ENCODE results near the gene CCDC12.

The CCDC12 gene

GRCh38 chr3:46885612-46886011 lies 90.9 kb downstream of the CCDC12 start:
- no peak for DNase-seq

GRCh38 chr3:46884929-46885328 lies 91.6 kb downstream of the CCDC12 start:
- no peak for DNase-seq

DNA sequence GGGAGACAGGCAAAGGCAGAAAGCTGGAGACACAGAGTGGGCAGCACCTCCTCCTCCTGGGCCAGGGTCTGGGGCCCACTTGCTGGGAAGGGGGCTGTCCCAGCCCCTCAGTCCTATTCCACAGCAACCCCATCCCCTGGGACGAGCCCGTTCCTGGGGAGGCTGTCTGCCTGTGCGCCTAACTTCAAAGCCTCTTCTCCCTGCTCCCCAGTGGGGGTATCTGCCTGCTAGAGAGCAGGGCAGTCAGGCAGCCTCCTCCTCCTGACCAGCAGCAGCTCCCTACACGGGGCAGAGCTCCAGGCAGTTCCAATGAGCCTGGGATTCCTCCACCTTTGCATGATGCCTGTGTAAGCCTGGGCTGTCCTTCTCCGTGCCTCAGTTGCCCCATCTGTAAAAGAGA lies 92.1 kb downstream of the CCDC12 start:
- no peak for DNase-seq

GRCh38 chr3:46883830-46884185 lies 92.7 kb downstream of the CCDC12 start:
- DNase-seq, result no peak

DNA sequence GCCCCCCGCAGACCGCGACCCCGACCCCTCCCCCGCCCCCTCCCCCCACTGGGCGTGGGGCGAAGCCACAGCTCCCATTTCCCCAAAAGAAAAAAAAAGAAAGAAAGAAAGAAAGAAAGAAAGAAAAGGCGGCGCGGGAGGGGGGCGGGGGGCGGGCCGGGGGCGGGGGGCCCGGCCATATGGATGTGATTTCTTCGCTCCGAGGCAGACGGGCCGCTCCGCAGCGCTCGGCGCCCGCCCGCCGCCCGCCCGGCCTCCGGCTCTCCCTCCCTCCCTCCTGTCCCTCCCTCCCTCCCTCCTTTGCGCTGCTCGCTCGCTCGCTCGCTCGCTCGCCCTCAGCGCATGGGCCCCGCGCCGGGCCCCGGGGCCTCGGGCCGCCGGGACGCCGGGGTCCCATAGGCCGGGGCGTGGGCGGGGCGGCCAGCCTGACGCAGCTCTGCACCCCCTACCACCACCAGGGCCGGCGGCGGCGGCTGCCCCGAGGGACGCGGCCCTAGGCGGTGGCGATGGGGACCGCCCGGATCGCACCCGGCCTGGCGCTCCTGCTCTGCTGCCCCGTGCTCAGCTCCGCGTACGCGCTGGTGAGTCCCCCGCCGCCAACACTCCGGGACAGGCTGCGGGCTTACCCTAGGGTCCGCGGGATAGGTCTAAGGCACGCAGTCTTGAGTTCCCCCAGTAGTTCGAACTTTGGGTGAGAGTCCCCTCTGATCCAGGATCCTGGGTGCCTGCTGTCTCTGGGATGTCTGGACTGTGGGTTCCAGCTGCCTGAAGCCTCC lies 93.3 kb downstream of the CCDC12 start:
- no peak for DNase-seq

GRCh38 chr3:46882377-46883053 lies 94.0 kb downstream of the CCDC12 start:
- DNase-seq, result no peak

DNA sequence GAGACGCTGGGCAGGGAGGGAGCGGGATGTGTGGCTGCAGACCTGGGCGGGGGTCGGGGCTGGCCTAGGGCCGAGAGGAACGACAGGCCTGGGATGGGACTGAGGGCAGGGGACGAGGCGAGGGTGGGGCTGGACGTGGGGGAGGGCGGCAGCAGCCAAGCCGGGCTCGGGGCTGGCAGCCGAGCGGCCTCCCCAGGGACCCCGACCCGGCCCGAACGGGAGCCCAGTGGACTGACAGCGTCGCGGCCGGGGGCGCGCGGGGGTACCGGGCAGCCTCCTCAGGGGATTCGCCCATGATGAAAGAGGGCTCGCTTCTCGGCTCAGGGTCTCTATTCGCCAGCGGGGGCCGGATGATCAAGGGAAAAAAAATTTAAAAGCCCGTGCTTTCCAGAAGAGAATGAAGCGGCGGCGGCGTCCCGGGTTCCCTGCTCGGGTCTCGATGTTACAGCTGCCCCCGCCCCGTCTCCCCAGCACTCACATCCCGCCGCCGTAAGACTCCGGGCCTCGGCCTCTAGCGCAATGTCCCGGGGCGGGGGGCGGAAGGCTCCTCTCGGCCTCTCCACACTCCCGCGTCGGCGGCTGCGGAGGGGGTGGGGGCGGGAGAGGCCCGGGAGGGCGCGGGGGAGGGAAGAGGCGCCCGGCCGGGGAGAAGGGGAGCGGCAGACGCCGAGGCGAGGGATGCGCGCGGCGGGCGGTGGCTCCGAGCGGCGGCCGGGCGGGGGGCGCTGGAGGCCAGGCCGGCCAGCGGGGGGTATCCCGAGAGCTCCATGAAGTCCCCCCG lies 94.8 kb downstream of the CCDC12 start:
- DNase-seq, result no peak

GRCh38 chr3:46880884-46881595 lies 95.5 kb downstream of the CCDC12 start:
- no peak for DNase-seq

DNA sequence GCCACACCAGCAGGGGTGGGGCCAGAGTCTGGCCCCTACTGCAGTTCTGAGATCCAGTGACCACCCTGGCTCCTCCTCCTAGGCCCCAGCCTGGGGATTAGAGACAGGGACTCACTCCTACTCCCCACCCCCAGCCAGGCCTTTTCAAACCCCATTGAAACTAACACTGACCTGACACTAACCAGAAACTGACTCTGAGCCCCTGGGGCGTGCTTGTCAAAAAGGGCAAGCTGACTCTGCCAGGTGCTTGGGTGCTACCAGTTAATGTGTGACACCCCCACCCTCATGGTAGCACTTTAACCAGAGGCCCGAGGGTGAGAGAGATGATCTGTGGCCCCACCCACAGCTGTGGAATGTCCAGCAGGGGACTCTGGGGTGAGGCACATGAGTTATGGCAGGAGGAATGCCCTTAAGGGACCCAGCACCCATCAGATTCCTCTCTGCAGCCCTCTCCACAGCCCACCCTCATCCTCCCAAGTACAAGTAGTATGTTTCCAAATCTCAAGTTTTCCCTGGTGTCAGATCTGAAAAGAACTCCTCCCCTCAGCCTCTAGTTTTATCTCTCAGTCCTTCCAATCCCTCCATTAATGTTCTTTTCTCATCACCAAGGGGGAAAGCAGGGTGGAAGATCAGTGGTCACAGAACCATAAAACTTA lies 97.6 kb downstream of the CCDC12 start:
- no peak for DNase-seq

DNA sequence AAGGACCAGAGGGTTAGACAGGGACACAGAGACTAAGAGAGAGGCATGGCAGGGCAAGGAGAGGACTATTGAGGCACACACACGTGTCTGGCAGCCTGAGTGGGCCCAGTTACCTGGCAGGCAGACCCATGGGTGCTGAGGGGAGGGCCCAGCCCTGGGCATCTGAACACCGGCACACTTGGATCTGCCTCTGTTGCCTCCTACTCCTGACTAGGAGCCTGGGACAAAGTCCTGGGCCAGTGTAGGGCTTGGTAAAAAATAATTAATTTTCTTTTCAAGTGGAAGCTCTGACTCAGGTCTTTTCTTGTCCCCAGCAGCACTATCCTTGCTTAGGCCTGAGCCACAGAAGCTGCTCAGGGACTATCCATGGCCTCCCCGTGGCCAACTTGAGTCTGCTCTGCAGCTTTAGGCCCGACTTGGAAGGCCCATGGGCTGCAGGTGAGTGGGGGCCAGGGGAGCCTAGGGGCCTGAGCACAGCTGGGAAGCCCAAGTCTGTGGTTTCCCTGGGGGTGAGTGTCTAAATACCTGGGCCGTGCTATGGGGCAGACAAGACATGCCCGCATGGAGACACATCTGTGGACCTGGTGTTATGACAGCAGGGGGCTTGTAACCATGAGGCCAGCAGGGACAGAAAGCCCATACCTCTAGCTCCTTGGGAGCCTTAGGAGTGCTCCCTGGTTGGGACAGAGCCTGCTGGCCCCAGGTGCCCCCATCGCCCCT lies 99.0 kb downstream of the CCDC12 start, which contains the start of gene PTH1R:
Gene PTH1R (plus strand): TSS at position 316 of the 720 bp plus-strand sequence. CDS start 5,839 bp downstream, outside the sequence.
- no peak for DNase-seq

- DNase-seq, result no peak
These were observed 99.9 kb downstream of the CCDC12 start for GRCh38 chr3:46876313-46877300.

DNA sequence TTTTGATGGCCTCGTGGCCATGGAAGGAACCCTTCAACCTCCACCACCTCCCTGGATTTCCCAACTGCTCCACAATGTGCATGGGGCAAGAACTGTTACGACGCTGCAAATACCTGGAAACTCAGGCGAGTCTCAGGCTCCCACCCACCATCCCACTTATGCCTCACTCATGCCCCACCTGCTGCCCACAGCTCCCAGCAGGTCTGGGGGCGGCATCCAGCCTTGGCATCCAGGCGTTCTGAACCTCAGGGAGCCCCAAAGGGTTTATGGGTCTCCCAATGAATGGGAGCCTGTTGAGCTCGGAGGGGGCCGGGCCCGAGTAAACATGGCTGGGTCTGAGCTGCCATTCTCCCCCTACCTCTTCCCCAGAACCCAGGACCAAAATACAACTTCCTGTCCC lies 101.0 kb downstream of the CCDC12 start:
- no peak for DNase-seq

DNA sequence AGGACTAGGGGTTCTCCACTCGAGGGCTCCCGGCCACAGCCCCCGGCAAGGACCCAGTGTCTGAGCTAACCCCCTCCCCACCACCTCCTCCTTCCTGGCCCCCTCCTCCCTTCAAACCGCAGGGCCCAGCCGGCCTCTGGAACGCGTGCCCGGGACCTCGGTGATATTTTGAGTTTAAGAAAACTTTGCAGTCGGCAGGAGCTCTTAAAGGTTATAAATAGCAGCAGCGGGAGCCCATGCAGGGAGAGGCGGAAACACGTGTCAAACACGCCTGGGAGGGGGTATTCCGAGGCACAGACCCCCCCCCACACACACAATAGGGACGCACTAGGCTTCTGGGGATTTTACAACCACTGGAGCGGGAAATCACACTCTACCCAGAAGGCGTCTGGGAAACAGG lies 102.1 kb downstream of the CCDC12 start:
- DNase-seq, result no peak

DNA sequence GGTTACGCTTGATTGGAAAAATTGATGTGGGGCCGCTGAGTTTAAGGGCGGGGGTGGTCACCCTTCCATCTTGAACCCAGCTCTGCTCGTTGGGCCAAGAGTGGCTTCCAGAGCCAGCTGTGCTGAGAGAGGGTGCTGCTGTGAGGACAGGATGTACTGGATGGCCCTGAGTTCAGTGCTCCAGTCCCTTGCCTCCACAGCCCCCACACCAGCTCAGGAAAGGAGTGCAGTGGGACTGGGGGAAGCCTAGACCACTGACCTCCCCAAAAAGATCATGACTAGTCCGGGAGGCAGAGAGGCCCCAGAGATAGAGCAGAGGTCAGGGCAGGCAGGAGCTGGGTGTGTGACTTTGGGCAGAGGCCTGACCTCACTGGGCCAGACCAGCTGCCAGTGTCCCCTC lies 103.0 kb downstream of the CCDC12 start:
- no peak for DNase-seq
